DMS 273 treated with DMSO at 0.1 percent for 48 hours (cell line): Measurements from ENCODE around the gene HADH.
"Not testable (repeated sequence)": the region's sequence is repeated elsewhere in the genome, so short reads cannot be mapped to it uniquely, and the experiment has no call there.

Experiments
- DNase-seq: peaks from one replicate; lab custom pipeline; 2025; lab: John Stamatoyannopoulos, UW

HADH gene

DNA sequence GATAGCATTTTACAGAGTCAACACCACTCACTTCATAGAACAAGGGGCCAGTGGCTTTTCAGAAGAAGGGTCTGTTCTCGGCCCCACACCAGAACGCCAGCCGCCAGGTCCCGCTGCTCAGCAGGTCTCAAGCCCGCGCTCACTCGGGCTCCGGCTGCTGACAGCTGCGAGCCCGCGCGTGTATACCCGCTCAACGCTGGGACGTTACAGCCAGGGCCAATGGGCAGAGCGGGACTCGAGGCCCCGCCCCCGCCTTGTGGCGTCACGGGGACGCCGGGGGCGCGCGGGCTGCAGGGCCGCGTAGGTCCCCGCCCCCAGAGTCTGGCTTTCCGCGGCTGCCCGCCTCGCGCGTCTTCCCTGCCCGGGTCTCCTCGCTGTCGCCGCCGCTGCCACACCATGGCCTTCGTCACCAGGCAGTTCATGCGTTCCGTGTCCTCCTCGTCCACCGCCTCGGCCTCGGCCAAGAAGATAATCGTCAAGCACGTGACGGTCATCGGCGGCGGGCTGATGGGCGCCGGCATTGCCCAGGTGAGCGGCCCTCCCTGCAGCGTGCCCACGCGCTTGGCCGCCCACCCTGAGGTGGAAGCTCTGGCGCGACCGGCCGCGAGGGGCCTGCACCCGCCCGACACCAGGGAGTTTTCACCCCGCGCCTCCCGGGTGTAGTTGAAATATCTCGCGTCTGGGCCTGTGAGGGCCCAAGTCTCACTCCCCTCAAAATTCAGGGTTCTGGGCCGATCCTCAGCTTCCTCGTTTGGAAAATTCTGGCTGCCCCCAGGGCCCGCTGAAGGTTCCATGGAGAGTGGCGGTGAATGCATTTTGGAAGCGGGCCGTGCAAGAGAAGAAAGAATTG is at the start of gene HADH:
Gene HADH, plus strand, starts transcription at position 353 of the 850 bp plus-strand sequence. Its CDS starts 44 bp downstream, at position 397.
- DNase-seq: peak; percentile 68

DNA sequence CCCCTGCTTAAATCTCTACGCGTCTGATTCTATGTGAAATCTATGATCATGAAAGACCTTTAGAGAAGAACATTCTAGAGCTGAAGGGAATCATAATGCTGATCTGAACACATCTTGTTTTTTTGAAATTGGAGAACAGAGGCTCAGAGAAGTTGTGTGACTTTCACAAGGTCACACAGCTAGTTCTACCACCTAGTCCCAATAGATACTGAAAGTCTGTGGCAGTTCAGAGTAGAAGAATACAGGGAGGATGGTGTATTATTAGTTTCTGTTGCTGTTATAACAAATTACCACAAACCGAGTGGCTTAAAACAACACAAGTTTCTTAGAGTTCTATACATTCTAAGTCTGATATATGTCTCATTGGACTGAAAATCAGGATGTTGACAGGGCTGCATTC is 43.9 kb upstream of the HADH start:
- no peak for DNase-seq

DNA sequence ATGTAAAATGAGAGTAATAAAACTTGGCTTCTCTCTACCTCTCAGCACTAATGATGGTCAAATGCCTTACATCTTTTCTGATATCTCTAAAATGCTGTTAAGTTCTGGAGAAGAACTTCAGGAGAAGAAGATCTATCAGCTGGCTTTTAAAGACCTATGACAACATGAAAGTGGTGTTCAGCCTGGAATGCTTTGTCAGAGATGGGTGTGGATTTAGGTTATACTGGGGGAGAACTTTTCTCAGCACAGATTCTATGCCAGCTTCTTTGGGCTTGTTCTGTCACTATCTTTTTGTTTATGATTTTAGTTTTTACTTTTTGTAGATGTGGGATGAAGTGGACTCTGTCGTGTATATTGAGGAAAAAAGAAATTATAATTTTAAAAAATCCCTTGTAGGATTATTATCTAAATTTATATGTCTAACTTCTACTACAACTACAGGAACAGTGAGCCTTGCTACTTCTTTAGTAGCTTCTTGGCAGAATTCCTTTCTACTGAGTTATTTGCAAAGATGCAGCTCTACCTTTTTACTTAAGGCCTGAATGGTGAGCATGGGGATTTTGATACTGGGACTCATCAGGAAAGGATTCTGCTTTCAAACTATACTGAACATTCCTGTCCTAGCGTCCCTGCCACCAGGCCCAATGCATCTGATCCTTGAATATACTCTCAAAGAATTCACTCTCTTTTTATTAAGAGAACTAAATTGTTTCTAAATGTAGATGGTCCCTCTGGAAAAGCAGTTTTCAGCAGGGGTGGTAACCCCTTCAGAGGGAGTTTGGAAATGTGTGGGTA is 38.7 kb upstream of the HADH start:
- DNase-seq: no peak

DNA sequence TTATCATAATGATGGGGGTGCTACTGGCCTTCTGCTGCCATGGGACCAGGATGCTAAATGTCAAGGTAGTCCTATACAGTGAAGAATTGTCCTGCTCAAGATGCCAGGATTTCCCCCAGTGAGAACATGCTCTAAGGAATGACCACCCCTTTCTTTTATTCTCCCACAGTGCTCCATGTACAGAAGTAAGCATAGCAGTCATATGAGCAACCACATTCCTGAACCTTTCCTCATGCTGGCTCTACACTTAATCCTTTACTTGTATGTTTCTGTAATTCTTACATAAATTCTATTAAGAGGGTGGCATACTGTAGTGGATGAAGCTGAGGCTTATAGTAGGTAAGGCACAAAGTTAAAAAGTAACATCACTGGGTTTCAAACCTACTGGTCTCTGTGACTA is 38.1 kb upstream of the HADH start:
- DNase-seq: no peak

DNA sequence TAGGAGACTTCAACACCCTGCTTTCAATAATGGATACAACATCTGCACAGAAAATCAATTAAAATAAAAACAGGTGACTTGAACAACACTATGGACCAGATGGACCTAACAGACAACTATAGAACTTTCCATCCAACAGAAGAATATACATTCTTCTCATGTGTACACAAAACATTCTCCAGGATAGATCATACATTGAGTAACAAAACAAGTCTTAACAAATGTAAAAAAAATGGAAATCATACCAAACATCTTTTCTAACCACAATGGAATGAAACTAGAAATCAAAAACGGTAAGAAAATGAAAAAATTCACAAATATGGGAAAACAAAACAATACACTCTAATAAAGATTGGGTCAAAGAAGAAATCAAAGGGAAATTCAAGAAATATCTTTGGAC is 33.7 kb upstream of the HADH start:
- no peak for DNase-seq

DNA sequence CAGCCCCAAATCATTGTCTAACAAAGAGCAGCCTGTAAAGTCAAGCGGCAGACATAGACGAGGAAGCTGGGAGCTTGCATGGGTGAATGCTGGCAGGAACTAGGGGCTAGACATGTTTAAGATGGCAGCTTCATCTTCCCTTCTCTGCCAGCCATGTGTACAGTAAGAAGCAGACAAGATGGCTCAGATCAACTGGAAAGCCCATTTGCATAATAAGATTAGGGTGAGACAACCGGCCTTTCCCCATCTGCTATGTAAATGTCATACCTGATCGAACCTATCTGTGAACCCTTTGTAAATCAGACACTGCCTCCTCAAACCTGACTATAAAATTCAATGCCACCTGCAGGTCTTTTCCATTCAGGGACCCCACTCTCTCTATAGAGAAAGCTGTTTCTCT is 22.8 kb upstream of the HADH start:
- DNase-seq: no peak

DNA sequence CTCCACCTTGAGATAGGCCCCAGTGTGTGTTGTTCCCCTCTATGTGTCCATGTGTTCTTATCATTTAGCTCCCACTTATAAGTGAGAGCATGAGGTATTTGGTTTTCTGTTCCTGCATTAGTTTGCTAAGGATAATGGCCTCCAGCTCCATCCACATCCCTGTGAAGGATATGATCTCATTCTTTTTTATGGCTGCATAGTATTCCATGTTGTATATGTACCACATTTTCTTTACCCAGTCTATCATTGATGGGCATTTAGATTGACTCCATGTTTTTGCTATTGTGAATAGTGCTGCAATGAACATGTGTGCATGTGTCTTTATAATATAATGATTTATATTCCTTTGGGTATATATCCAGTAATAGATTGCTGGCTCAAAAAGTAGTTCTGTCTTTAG is 22.2 kb upstream of the HADH start:
- DNase-seq: not testable (repeated sequence)

DNA sequence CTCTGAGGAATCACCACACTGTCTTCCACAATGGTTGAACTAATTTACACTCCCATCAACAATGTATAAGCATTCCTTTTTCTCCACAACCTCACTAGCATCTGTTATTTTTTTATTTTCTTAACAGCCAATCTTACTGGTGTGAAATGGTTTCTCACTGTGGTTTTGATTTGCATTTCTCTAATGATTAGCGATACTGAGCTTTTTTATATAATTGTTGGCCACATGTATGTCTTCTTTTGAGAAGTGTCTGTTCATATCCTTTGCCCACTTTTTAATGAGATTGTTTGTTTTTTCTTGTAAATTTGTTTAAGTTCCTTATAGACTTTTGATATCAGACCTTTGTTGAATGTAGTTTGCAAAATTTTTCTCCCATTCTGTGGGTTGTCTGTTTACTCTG is 21.8 kb upstream of the HADH start:
- DNase-seq: not testable (repeated sequence)

DNA sequence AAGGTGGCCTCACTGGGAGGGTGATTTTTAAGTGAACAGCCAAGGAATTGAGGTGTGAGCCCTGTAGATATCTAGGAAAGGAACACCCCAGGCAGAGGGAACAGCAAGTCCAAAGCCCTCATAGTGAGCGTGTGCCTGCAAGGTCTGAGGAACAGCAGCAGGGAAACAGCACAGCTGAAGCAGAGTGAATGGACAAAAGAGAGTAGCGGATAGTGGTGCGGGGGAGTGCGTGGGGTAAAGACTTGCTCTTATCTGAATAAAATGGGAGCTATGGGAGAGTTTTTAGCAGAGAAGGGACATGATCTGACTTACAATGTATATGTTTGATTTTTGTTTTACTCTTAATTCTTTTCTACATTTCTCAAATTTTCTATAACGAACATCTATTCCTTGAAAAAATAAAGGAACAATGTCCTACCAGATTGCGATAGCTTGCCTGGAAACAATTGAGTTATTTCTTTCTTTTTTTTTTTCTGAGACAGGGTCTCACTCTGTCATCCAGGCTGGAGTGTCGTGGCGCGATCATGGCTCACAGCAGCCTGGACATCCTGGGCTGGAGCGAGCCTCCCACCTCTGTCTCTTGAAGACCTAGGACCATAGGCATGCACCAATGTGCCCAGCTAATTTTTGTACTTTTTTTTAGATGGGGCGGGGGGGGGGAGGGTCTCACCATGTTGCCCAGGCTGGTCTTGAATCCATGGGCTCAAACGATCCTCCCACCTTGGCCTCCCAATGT is 19.5 kb upstream of the HADH start:
- DNase-seq: no peak

DNA sequence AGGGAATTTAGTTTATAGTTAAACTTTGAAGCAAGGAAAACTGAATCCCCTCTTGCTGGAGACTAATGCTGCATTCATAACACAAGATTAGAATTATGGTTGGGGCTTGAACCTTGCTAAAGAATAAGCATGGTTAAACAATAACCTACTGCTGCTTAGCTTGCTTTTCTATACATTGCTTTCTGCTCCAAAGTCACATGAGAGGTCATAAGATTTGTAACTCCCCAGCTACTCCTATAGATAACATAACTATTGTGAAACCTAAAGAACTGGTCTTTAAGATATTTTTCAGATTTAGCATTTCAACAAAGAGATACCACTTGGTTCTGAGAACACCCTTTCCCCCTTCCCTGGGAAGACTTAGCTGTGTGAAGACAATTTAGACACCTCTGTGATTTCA is 17.1 kb upstream of the HADH start:
- DNase-seq: no peak

DNA sequence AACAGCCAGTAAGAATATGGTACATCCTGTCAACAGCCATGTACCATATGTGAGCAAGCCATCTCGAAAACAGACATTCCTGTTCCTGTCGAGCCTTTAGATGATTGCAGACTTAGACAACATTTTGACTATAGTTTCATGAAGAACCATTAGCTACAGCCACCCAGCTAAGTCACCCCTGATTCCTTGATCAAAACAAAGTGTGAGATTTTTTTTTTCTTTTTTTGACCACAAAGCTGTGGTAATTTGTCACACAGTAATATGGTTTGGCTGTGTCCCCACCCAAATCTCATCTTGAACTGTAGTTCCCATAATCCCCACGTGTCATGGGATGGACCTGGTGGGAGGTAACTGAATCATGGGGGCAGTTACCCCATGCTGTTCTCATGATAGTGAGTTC is 15.2 kb upstream of the HADH start:
- no peak for DNase-seq

DNA sequence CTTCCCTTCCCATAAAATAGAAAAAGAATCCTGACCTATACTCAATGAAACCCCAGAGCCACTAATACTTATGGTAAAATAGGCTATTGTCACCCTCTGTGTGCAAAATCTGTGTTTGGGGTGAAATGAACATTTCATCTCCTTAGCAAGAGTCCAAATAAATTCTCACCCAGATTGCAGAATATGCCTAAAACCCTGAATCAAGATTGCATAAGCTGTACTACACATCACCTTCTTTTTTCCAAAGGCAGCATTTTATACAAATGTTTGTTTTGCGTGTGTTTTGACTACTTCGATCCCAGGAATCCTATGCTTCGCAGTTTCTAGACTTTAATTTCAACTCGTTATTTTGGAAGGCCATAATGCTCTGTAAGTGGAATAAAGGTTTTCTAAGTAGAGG is 12.2 kb upstream of the HADH start:
- DNase-seq: no peak

DNA sequence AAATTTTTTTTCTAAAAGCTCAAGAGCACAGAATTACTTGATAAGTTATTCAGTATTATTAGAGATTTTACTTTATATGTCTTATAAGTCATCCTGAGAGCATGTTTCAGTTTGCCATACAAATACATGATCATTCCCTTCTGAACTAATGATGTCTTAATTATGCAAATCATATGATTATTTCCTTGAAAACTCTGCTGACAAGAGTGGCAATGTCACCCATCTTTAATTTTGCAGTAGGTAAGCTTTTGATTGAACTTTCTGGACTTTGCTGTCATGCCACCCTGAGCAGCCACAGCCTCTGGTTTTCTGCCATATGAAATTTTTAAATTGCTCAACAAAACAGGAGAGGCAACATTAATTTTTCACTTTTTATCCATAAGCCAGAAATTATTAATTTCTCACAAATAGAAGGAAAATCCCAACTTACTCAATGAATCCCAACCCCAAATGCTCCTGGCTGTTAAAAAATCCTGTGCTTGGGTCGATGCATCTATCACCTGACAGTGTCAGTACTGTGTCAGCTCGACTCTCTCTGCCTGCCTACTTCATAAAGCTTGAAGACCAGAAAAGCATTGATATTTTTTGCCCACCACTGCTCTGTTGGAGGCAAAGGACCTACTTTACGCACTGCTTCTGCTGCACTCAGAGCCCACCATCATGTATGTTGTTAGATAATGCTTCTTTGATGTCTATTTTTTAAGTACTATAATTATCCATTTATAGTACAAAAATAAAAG is 11.6 kb upstream of the HADH start:
- DNase-seq: no peak

DNA sequence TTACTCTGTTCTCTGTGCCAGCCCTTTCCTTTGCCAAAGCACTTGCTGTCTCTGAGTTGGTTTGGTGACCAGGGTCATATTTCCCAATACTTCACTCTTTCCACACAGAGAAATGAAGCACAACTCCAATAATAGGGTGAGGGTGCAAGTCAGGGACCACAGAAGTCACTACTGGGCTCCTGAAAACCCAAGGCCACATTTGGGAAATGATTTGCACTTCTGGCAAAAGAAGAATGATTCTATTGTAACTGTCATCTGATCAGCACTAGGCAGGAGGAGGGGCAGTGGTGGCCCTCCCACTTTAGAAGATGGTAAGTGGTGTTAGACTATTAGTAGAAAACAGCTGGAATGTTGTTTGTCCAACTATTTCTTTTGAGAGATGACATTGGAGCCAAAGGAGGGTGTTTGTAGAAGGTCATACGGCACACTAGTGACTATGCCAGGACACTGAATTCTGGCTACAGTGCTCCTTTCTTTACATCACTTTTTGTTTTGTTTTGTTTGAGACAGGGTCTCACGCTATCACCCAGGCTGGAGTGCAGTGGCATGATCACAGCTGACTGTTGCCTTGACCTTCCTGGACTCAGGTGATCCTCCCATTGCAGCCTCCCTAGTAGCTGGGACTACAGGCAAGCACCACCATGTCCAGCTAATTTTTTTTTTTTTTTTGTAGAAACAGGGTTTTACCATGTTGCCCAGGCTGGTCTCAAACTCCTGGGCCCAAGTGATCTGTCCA is 10.8 kb upstream of the HADH start:
- DNase-seq: no peak

DNA sequence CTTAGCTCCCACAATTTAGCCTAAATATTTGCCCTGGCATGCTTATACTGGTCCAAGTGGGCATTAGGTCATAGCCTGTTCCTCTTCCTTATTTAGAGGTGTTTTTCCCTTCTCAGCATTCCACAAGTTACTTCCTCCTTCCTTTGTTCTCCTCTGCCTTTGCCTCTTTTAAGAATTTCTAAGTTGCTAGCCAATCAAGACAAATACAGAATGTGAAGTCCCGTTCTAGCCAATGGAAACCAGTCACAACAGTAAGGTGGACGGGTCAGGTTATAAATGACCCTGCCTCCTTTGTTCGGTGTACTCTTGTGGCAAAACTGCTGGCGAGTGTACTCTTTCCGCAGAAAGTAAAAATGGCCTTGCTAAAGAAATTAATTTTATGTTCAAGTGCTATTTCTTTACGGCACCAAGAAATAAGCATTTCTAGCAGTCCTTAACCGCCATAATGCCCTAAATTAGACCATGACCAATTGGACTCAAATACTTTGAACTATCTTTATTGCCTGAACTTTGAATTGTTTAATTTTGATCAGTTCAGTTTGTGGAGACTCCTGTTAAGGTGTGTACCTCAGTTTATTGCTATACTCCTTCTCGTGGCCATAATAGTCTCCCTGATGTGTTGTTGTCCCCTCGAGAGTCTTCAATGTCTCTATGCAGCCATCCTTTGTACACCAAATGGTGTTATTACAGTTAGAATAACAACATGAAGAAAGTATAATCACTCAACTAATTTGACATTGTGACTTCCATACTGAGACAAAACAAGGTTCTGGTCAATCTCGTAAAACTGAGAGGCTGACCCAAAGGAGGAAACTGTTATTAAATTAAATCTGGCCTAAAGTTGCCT is 1.6 kb upstream of the HADH start:
- no peak for DNase-seq

DNA sequence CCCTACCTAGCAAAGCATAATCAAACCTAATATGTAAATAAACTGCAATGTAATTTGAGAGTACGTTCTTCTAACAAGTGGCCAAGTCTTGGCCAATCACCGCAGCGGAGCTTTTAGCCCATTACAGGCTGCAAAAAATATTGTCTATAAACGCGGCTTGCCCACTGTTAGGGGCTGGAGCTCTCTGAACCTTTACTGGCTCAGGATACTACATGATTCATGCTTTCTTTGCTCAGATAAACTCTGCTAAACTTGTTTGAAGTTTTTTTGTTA is 990 bp upstream of the HADH start:
- no peak for DNase-seq

DNA sequence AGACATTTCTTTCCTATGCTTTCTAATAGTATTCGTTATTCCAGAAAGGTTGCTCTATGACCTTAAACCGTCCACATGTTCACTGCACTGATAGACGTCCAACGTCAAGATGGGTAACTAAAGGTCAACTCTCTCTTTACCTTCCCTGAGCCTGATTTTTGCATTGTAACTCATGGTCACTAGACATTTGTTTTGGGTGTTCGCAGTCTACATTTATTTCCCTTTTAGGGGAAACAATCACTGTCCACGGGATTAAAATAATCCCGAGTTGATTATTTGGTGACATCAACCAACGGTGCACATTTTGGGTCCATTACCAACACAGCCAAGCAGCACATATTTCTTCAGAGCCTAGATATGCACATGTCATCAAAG is 540 bp upstream of the HADH start:
- no peak for DNase-seq

DNA sequence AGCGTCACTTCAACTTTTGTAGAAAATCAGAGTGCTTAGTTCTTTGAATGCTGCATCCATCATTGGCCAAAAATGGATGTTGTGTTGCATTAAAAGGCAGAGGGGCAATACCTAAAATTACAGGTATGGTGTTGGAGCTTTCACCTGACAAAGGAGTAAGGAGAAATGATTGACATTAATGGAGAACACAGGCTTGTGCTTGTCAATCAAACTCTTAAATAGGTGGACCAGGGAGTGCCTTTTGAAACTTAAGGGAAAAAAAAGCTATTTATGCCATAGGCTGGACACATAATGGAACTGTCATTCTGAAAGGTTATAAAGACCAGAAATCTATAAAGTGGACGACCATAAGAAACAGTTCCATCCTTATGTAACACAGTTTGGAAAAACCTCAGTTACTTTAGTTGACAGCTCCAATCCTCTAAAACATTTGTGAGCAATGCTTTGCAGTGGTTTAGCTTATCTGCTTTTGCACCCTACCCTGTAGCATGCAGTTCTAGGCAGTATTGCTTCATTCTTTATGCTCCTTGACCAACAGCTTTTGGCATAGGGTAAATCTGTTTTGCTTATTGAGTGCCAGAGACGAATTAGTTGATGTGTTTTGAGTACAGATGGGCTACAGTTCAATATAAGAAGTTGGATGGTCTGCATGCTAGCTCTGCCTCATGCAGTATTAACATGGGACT is 2.4 kb downstream of the HADH start:
- DNase-seq: no peak

DNA sequence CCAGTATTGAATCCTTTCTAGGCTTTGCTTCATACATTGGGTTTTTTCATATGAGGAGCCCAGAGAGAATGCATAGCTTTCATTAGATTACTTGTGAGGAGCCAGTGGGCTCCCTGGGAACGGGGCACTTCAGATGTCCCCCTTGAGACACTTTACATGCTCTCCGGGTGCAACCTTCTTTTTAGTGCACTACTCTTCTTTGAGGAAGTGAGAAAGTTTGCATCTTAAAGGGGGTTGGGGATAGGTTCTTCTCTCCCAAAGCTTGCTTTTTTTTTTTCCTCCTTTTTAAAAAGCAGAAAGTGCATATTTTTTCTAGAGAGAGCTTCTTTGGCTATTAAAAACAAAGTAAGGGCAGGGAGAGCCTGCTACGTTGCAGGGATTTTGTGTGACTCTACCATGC is 4.3 kb downstream of the HADH start:
- DNase-seq: no peak

DNA sequence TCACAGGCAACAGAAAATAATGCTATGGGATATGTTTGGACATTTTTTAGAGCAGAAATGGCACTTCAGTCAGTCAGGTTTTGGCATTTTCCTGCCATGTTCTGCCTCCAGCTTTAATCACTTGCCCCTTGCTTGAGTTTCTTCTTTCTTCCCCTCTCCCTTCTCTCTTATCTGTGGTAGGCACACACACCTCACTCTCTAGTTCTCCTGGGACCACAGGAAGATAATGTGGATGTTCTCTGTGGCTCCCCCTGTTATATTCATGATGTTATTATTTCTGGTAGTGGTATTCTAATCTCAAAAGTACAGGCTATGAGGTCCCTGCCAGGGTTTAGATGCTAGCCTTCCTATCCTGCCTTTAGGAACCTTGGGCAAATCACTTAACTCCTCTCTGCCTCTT is 5.2 kb downstream of the HADH start:
- DNase-seq: no peak
